ENCODE data around the gene GPRC5B. TPM values are rescaled to one million over a fixed set of nuclear protein-coding genes. Genes with fewer than 3 reads are reported as not detected.

GPRC5B gene
- total and polyA plus RNA-seq, 2 donors, result 14.5 to 29.6 TPM

- Histone ChIP-seq H3K4me3 (ENCODE audit: low read depth, low read length) (no peak overlapping the region), H3K36me3 (ENCODE audit: insufficient read depth) (no peaks in the 10 kb centered on the region), H3K4me1 (ENCODE audit: insufficient read depth) (no peaks in the 10 kb centered on the region), H3K27ac (ENCODE audit: low read depth) (no peak overlapping the region)
- no peak for DNase-seq (ENCODE audit: extremely low spot score)
- WGBS, result 86% methylated on average over 2 of the region's 2 CpGs
Measured at GRCh38 chr16:19911204-19911603, 26.6 kb upstream of the GPRC5B start.

GRCh38 chr16:19909750-19910322 lies 25.2 kb upstream of the GPRC5B start:
- Histone ChIP-seq H3K4me3 (ENCODE audit: low read depth, low read length) (no peak overlapping the region), H3K36me3 (ENCODE audit: insufficient read depth) (no peaks in the 10 kb centered on the region), H3K27ac (ENCODE audit: low read depth) (no peak overlapping the region), H3K4me1 (ENCODE audit: insufficient read depth) (no peaks in the 10 kb centered on the region)
- WGBS, result 77% methylated on average over 2 of the region's 2 CpGs
- no peak for DNase-seq (ENCODE audit: extremely low spot score)

GRCh38 chr16:19908921-19909320 lies 24.3 kb upstream of the GPRC5B start:
- no peak overlapping the region for H3K4me3 ChIP-seq (ENCODE audit: low read depth, low read length)
- 78% methylated on average over 1 of the region's 1 CpG for WGBS
- no peak for DNase-seq (ENCODE audit: extremely low spot score)
- H3K4me1 ChIP-seq (ENCODE audit: insufficient read depth), result no peaks in the 10 kb centered on the region
- H3K27ac ChIP-seq (ENCODE audit: low read depth), result no peak overlapping the region
- H3K36me3 ChIP-seq (ENCODE audit: insufficient read depth), result no peaks in the 10 kb centered on the region

- WGBS, result 22% methylated on average over 24 of the region's 24 CpGs
- no peaks in the 10 kb centered on the region for H3K36me3 ChIP-seq (ENCODE audit: insufficient read depth)
- no peak for DNase-seq (ENCODE audit: extremely low spot score)
- H3K4me1 ChIP-seq (ENCODE audit: insufficient read depth), result no peaks in the 10 kb centered on the region
- no peak overlapping the region for H3K27ac ChIP-seq (ENCODE audit: low read depth)
- no peak overlapping the region for H3K4me3 ChIP-seq (ENCODE audit: low read depth, low read length)
Measured at GRCh38 chr16:19907161-19907992, 22.7 kb upstream of the GPRC5B start.

- H3K4me1 ChIP-seq (ENCODE audit: insufficient read depth), result no peaks in the 10 kb centered on the region
- 73% methylated on average over 7 of the region's 7 CpGs for WGBS
- no peak for DNase-seq (ENCODE audit: extremely low spot score)
Measured at GRCh38 chr16:19901164-19901563, 16.5 kb upstream of the GPRC5B start.

GRCh38 chr16:19899605-19899955 lies 14.9 kb upstream of the GPRC5B start:
- DNase-seq (ENCODE audit: extremely low spot score), result no peak
- 58% methylated on average over 5 of the region's 5 CpGs for WGBS
- no peaks in the 10 kb centered on the region for H3K4me1 ChIP-seq (ENCODE audit: insufficient read depth)

More at GRCh38 chr16:19901164-19901563, 16.5 kb upstream of the GPRC5B start:
- Histone ChIP-seq H3K36me3 (ENCODE audit: insufficient read depth) (no peaks in the 10 kb centered on the region), H3K27ac (ENCODE audit: low read depth) (no peak overlapping the region), H3K4me3 (ENCODE audit: low read depth, low read length) (no peak overlapping the region)

GRCh38 chr16:19898924-19899604 lies 14.4 kb upstream of the GPRC5B start:
- Histone ChIP-seq H3K4me3 (ENCODE audit: low read depth, low read length) (no peak overlapping the region), H3K36me3 (ENCODE audit: insufficient read depth) (no peaks in the 10 kb centered on the region), H3K4me1 (ENCODE audit: insufficient read depth) (no peaks in the 10 kb centered on the region), H3K27ac (ENCODE audit: low read depth) (no peak overlapping the region)
- 17% methylated on average over 13 of the region's 13 CpGs for WGBS
- DNase-seq (ENCODE audit: extremely low spot score), result no peak

More at GRCh38 chr16:19899605-19899955, 14.9 kb upstream of the GPRC5B start:
- no peaks in the 10 kb centered on the region for H3K36me3 ChIP-seq (ENCODE audit: insufficient read depth)
- no peak overlapping the region for H3K27ac ChIP-seq (ENCODE audit: low read depth)
- H3K4me3 ChIP-seq (ENCODE audit: low read depth, low read length), result no peak overlapping the region

- Histone ChIP-seq H3K36me3 (ENCODE audit: insufficient read depth) (no peaks in the 10 kb centered on the region), H3K4me3 (ENCODE audit: low read depth, low read length) (no peak overlapping the region), H3K4me1 (ENCODE audit: insufficient read depth) (no peaks in the 10 kb centered on the region), H3K27ac (ENCODE audit: low read depth) (no peak overlapping the region)
- DNase-seq (ENCODE audit: extremely low spot score), result no peak
- 66% methylated on average over 5 of the region's 5 CpGs for WGBS
Measured at GRCh38 chr16:19898166-19898565, 13.5 kb upstream of the GPRC5B start.

GRCh38 chr16:19896951-19897350 lies 12.3 kb upstream of the GPRC5B start:
- 89% methylated on average over 5 of the region's 5 CpGs for WGBS
- Histone ChIP-seq H3K4me1 (ENCODE audit: insufficient read depth) (no peaks in the 10 kb centered on the region), H3K4me3 (ENCODE audit: low read depth, low read length) (no peak overlapping the region), H3K27ac (ENCODE audit: low read depth) (no peak overlapping the region), H3K36me3 (ENCODE audit: insufficient read depth) (no peaks in the 10 kb centered on the region)
- DNase-seq (ENCODE audit: extremely low spot score), result no peak

DNA sequence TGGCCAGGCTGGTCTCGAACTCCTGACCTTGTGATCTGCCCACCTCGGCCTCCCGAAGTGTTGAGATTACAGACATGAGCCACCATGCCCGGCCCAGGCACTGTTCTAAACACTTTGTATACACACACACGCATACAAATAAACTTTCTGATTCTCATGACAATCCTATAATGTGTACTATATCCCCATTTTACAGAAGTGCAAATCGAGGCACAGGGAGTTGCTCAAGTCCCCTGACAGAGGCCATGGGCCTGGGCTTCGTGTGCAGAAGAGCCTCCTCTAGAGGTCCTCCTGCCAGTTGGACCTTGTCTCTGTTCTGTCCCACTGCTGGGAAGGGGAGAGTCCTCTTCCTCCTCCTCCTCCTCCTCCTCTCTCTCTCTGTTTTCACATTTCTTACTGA lies 9.9 kb upstream of the GPRC5B start:
- Histone ChIP-seq H3K36me3 (ENCODE audit: insufficient read depth) (no peaks in the 10 kb centered on the region), H3K27ac (ENCODE audit: low read depth) (no peak overlapping the region), H3K4me3 (ENCODE audit: low read depth, low read length) (no peak overlapping the region), H3K4me1 (ENCODE audit: insufficient read depth) (no peaks in the 10 kb centered on the region)
- DNase-seq (ENCODE audit: extremely low spot score), result no peak
- 85% methylated on average over 7 of the region's 7 CpGs for WGBS

DNA sequence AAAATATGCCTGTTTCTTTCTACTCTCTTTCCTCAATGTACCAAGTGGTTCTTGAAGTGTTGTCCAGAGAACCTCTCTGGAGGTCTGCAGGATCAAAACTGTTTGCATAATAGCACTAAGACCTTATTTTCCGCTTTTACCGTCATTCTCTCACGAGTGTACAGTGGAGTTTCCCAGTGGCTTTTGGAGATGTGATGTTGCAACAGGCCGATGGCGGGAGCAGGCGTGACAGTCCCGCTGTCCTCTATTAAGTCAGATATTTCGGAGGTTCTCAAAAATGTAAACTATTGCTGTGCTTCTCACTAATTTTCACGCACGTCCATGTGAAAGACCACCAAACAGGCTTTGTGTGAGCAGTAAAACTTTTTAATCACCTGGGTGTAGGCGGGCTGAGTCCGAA lies 8.3 kb upstream of the GPRC5B start:
- WGBS, result 84% methylated on average over 12 of the region's 12 CpGs
- H3K27ac ChIP-seq (ENCODE audit: low read depth), result no peak overlapping the region
- no peaks in the 10 kb centered on the region for H3K36me3 ChIP-seq (ENCODE audit: insufficient read depth)
- no peaks in the 10 kb centered on the region for H3K4me1 ChIP-seq (ENCODE audit: insufficient read depth)
- H3K4me3 ChIP-seq (ENCODE audit: low read depth, low read length), result no peak overlapping the region
- no peak for DNase-seq (ENCODE audit: extremely low spot score)

GRCh38 chr16:19890901-19891300 lies 6.3 kb upstream of the GPRC5B start:
- no peak for DNase-seq (ENCODE audit: extremely low spot score)
- WGBS, result 90% methylated on average over 3 of the region's 3 CpGs
- no peaks in the 10 kb centered on the region for H3K4me1 ChIP-seq (ENCODE audit: insufficient read depth)
- H3K4me3 ChIP-seq (ENCODE audit: low read depth, low read length), result no peak overlapping the region
- no peak overlapping the region for H3K27ac ChIP-seq (ENCODE audit: low read depth)
- H3K36me3 ChIP-seq (ENCODE audit: insufficient read depth), result no peaks in the 10 kb centered on the region

DNA sequence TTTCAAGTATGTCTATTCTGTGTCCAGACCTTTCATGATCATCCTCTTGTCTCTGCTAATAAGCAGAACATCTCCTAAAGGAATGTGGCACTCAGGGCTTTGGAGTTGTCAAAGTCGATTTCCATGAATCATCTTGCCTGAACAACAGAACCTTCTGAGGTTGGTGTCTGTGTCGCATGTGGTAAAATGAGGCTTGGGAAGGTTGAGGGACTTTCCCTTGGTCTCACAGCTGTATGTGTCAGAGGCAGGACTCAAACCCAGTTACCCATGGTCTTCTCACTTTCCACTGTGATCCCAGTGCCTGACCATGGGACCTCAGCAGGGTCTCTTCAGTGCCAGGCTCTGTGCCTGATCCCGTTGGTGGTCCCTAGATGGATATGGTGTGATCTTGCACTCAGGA lies 4.2 kb upstream of the GPRC5B start:
- H3K36me3 ChIP-seq (ENCODE audit: insufficient read depth), result no peaks in the 10 kb centered on the region
- 79% methylated on average over 3 of the region's 3 CpGs for WGBS
- no peak overlapping the region for H3K27ac ChIP-seq (ENCODE audit: low read depth)
- H3K4me1 ChIP-seq (ENCODE audit: insufficient read depth), result no peaks in the 10 kb centered on the region
- no peak for DNase-seq (ENCODE audit: extremely low spot score)
- no peak overlapping the region for H3K4me3 ChIP-seq (ENCODE audit: low read depth, low read length)
